GM12892 (cell line): ENCODE data around the gene TMEM40.

Experiments
- POLR2A ChIP-seq: IDR thresholded peaks from 2 replicates; pipeline ENCODE4 v1.6.1; 2011; ENCODE audit warnings: low read depth, low read length, control low read depth
- POLR2AphosphoS5 ChIP-seq: IDR thresholded peaks from 2 replicates; pipeline ENCODE4 v1.6.1; 2011; ENCODE audit warnings: low read depth, low read length, control low read depth
- TAF1 ChIP-seq: IDR thresholded peaks from 2 replicates; pipeline ENCODE4 v1.6.1; 2011; ENCODE audit warnings: low read depth, mild to moderate bottlenecking, control low read depth, low read length, borderline replicate concordance

DNA sequence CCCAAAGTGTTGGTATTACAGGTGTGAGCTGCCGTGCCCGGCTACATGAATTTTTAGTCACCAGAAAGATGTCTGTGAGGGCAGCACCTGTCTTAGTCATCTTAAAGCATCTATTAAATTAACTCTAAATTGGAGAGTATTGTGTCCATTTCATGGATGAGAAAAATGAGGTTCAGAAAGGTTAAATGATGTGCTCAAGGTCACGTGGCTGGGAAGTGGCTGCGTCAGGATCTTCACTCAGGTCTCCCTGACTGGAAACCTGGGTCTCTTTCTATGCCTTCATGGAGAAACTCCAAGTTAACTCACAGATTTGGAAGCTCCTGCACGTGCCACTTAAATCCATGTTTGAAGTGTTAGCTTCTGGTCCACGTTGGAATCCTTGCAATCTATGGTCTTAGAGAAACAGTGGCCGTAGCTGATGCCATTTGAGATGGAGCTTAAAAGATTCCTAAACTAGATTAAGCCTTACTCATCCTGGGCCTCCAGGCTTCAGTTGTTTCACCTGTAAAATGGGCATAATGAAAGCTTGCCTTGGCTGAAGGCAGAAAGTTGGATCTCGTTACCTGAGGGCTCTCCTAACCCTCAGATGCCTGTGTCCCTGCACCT is 5.2 kb upstream of the TMEM40 start:
- no peak for TF ChIP-seq POLR2A
- TF ChIP-seq POLR2AphosphoS5: no peak
- TF ChIP-seq TAF1: no peak
